GM19023 (cell line): ENCODE data around the gene ZBTB7A.

Experiments
- ATAC-seq: cut with Tn5 transposase; IDR thresholded peaks from one replicate; pipeline ENCODE4 v1.9.1; 2021; ENCODE audit warnings: mild to moderate bottlenecking, moderate library complexity; ENCODE audit not compliant: unreplicated experiment

Gene ZBTB7A

GRCh38 chr19:4069331-4069959, 2.7 kb upstream of the ZBTB7A start:
- ATAC-seq, result no peak

- no peak for ATAC-seq
Measured at GRCh38 chr19:4068047-4068966, 1.6 kb upstream of the ZBTB7A start.

GRCh38 chr19:4067396-4068046, 822 bp upstream of the ZBTB7A start:
- no peak for ATAC-seq

GRCh38 chr19:4066176-4066606, 508 bp downstream of the ZBTB7A start:
- ATAC-seq, result no peak

GRCh38 chr19:4065430-4066175, 1.1 kb downstream of the ZBTB7A start:
- peak; percentile 67 for ATAC-seq

GRCh38 chr19:4064496-4065260, 2.0 kb downstream of the ZBTB7A start:
- ATAC-seq, result peak; percentile 2

- no peak for ATAC-seq
Measured at GRCh38 chr19:4064149-4064495, 2.6 kb downstream of the ZBTB7A start.

GRCh38 chr19:4063369-4064148, 3.1 kb downstream of the ZBTB7A start:
- ATAC-seq, result no peak

GRCh38 chr19:4062419-4063368, 4.0 kb downstream of the ZBTB7A start:
- ATAC-seq, result no peak

- no peak for ATAC-seq
Measured at GRCh38 chr19:4061683-4062418, 4.8 kb downstream of the ZBTB7A start.

GRCh38 chr19:4061178-4061682, 5.5 kb downstream of the ZBTB7A start:
- ATAC-seq, result no peak

- no peak for ATAC-seq
Measured at GRCh38 chr19:4060621-4061177, 6.0 kb downstream of the ZBTB7A start.

- ATAC-seq, result no peak
Measured at GRCh38 chr19:4059891-4060620, 6.6 kb downstream of the ZBTB7A start.

GRCh38 chr19:4059453-4059871, 7.2 kb downstream of the ZBTB7A start:
- ATAC-seq, result no peak

GRCh38 chr19:4058693-4059452, 7.8 kb downstream of the ZBTB7A start:
- no peak for ATAC-seq
